H1 (cell line): Measurements from ENCODE around the gene TBC1D22A. TPM values are rescaled to one million over a fixed set of nuclear protein-coding genes. Genes with fewer than 3 reads are reported as not detected.

Experiments used
- BACH1 ChIP-seq: IDR thresholded peaks from 2 replicates; pipeline ENCODE4 v1.6.1; 2012; ENCODE audit warnings: low read length, improper control_type of control experiment
- CEBPB ChIP-seq: IDR thresholded peaks from 2 replicates; pipeline ENCODE4 v1.6.1; 2012; ENCODE audit warnings: low read depth, low read length
- E2F6 ChIP-seq: IDR thresholded peaks from 2 replicates; pipeline ENCODE4 v1.6.1; 2012; ENCODE audit warnings: inconsistent platforms
- FOSL1 ChIP-seq: IDR thresholded peaks from 2 replicates; pipeline ENCODE4 v1.6.1; 2011; ENCODE audit warnings: mild to moderate bottlenecking, low read depth, low read length, moderate library complexity; ENCODE audit not compliant: insufficient read depth
- GTF2F1 ChIP-seq: IDR thresholded peaks from 2 replicates; pipeline ENCODE4 v1.6.1; 2012; ENCODE audit warnings: low read depth, low read length, improper control_type of control experiment, borderline replicate concordance
- HDAC2 ChIP-seq, 2 experiments: fragments of 300-600 bp in 1 of 2; sonication (generic) in 1 of 2; IDR thresholded peaks; 2 replicates each; pipeline ENCODE4 v1.6.1; 2011 to 2012; ENCODE audit warnings: low read depth in 2 of 2, low read length in 2 of 2, mild to moderate bottlenecking in 2 of 2, moderate library complexity in 2 of 2, borderline replicate concordance in 1 of 2, inconsistent platforms in 1 of 2
- JUN ChIP-seq: IDR thresholded peaks from 2 replicates; pipeline ENCODE4 v1.6.1; 2011; ENCODE audit warnings: low read depth, mild to moderate bottlenecking, improper control_type of control experiment, low read length
- POLR2A ChIP-seq, 2 experiments: IDR thresholded peaks; 1 replicate in 1 of 2; 2 replicates in 1 of 2; pipeline ENCODE4 v1.6.1; 2011; ENCODE audit warnings: low read depth in 2 of 2, low read length in 2 of 2, mild to moderate bottlenecking in 2 of 2; ENCODE audit errors: control extremely low read depth in 1 of 2
- RBBP5 ChIP-seq: IDR thresholded peaks from 2 replicates; pipeline ENCODE4 v1.7.1; 2012; ENCODE audit warnings: low read depth, mild to moderate bottlenecking, inconsistent platforms, low read length, moderate library complexity, borderline replicate concordance
- RNF2 ChIP-seq: fragments of 200-900, 300-1000 bp; sonication (generic); IDR thresholded peaks from 2 replicates; pipeline ENCODE4 v1.7.1; 2016; ENCODE audit warnings: borderline replicate concordance, low read depth, mild to moderate bottlenecking, antibody characterized with exemption, low read length; ENCODE audit not compliant: poor library complexity, severe bottlenecking; ENCODE audit errors: missing control alignments
- polyA plus RNA-seq, 7 experiments: library from polyadenylated mRNA; depleted of rRNA in 3 of 7; stranded (reverse) in 5 of 7; unstranded in 2 of 7; fragments of >200 nt in 5 of 7; fragments of 200-250 nt in 2 of 7; gene quantifications; 1 replicate in 5 of 7; 2 replicates in 1 of 7; 4 replicates in 1 of 7; pipeline versions ENCODE4 v1.2.1 to v1.2.3, GENCODE V29; 2011 to 2013; ENCODE audit warnings: missing spikeins in 2 of 7, mixed read lengths in 2 of 7
- total RNA-seq: library from RNA; stranded (reverse); fragmentation: NEBNext Ultra II Directional; extraction: Animal tissue kit (Norgen Biotek cat#: 25700); gene quantifications from 2 replicates; pipeline ENCODE4 v1.2.1, GENCODE V29; 2021
- TF ChIP-seq, protein P1 (sequence below): fragments of 300-600 bp; sonication (generic); IDR thresholded peaks from 2 replicates; pipeline ENCODE4 v1.7.1; 2012; ENCODE audit warnings: low read length, moderate library complexity, mild to moderate bottlenecking, inconsistent platforms; ENCODE audit not compliant: insufficient replicate concordance

TBC1D22A gene
- total and polyA plus RNA-seq, 2 of the 8 experiments (the other 6 are each of a cell fraction or from before 2014, with no cell fraction given) = 11.9 to 18.4 TPM

GRCh38 chr22:46777609-46777970, 15.1 kb downstream of the TBC1D22A start (continued):
- TF ChIP-seq, protein P1, sequence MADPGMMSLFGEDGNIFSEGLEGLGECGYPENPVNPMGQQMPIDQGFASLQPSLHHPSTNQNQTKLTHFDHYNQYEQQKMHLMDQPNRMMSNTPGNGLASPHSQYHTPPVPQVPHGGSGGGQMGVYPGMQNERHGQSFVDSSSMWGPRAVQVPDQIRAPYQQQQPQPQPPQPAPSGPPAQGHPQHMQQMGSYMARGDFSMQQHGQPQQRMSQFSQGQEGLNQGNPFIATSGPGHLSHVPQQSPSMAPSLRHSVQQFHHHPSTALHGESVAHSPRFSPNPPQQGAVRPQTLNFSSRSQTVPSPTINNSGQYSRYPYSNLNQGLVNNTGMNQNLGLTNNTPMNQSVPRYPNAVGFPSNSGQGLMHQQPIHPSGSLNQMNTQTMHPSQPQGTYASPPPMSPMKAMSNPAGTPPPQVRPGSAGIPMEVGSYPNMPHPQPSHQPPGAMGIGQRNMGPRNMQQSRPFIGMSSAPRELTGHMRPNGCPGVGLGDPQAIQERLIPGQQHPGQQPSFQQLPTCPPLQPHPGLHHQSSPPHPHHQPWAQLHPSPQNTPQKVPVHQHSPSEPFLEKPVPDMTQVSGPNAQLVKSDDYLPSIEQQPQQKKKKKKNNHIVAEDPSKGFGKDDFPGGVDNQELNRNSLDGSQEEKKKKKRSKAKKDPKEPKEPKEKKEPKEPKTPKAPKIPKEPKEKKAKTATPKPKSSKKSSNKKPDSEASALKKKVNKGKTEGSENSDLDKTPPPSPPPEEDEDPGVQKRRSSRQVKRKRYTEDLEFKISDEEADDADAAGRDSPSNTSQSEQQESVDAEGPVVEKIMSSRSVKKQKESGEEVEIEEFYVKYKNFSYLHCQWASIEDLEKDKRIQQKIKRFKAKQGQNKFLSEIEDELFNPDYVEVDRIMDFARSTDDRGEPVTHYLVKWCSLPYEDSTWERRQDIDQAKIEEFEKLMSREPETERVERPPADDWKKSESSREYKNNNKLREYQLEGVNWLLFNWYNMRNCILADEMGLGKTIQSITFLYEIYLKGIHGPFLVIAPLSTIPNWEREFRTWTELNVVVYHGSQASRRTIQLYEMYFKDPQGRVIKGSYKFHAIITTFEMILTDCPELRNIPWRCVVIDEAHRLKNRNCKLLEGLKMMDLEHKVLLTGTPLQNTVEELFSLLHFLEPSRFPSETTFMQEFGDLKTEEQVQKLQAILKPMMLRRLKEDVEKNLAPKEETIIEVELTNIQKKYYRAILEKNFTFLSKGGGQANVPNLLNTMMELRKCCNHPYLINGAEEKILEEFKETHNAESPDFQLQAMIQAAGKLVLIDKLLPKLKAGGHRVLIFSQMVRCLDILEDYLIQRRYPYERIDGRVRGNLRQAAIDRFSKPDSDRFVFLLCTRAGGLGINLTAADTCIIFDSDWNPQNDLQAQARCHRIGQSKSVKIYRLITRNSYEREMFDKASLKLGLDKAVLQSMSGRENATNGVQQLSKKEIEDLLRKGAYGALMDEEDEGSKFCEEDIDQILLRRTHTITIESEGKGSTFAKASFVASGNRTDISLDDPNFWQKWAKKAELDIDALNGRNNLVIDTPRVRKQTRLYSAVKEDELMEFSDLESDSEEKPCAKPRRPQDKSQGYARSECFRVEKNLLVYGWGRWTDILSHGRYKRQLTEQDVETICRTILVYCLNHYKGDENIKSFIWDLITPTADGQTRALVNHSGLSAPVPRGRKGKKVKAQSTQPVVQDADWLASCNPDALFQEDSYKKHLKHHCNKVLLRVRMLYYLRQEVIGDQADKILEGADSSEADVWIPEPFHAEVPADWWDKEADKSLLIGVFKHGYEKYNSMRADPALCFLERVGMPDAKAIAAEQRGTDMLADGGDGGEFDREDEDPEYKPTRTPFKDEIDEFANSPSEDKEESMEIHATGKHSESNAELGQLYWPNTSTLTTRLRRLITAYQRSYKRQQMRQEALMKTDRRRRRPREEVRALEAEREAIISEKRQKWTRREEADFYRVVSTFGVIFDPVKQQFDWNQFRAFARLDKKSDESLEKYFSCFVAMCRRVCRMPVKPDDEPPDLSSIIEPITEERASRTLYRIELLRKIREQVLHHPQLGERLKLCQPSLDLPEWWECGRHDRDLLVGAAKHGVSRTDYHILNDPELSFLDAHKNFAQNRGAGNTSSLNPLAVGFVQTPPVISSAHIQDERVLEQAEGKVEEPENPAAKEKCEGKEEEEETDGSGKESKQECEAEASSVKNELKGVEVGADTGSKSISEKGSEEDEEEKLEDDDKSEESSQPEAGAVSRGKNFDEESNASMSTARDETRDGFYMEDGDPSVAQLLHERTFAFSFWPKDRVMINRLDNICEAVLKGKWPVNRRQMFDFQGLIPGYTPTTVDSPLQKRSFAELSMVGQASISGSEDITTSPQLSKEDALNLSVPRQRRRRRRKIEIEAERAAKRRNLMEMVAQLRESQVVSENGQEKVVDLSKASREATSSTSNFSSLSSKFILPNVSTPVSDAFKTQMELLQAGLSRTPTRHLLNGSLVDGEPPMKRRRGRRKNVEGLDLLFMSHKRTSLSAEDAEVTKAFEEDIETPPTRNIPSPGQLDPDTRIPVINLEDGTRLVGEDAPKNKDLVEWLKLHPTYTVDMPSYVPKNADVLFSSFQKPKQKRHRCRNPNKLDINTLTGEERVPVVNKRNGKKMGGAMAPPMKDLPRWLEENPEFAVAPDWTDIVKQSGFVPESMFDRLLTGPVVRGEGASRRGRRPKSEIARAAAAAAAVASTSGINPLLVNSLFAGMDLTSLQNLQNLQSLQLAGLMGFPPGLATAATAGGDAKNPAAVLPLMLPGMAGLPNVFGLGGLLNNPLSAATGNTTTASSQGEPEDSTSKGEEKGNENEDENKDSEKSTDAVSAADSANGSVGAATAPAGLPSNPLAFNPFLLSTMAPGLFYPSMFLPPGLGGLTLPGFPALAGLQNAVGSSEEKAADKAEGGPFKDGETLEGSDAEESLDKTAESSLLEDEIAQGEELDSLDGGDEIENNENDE = no peak
- TF ChIP-seq BACH1 (no peak), CEBPB (no peak), HDAC2 (IDR thresholded peaks at IDR 0.05; ENCODE audit: borderline replicate concordance in 1 of 2, low read depth in 2 of 2, low read length in 2 of 2) (no peak), GTF2F1 (no peak), E2F6 (no peak), JUN (no peak), POLR2A (IDR thresholded peaks at IDR 0.05; ENCODE audit: control extremely low read depth in 1 of 2, low read depth in 2 of 2, low read length in 2 of 2) (no peak), RBBP5 (no peak), FOSL1 (no peak), RNF2 (no peak)
